LNCAP (cell line): ENCODE results near the gene MOXD1.

Experiments
- TF ChIP-seq, protein P1 (sequence below): fragments of 450-650 bp; IDR thresholded peaks from 2 replicates; pipeline ENCODE4 v1.5.1; 2017; ENCODE audit warnings: mild to moderate bottlenecking

The MOXD1 gene

DNA sequence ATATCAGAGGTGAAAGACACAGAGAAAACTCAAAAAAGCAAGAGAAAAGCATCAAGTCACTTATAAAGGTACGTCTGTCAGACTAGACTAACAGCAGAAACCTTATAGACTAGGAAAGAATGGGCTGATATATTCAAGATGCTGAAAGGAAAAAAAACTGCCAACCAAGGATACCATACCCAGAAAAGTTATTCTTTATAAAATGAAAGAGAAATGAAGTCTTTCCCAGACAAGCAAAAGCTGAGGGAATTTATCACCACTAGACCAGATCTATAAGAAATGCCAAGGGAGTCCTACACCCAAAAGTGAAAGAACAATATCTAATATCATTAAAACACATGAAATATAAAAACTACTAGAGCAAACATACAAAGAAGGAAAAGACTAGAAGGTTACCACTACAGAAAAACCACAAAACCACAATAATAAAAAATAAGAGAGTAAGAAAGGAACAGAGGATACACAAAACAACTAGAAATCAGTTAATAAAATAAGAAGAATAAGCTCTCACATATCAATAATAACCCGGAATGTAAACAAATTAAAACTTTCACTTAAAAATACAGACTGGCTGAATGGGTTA is 6.2 kb downstream of the MOXD1 start:
- TF ChIP-seq, protein P1, sequence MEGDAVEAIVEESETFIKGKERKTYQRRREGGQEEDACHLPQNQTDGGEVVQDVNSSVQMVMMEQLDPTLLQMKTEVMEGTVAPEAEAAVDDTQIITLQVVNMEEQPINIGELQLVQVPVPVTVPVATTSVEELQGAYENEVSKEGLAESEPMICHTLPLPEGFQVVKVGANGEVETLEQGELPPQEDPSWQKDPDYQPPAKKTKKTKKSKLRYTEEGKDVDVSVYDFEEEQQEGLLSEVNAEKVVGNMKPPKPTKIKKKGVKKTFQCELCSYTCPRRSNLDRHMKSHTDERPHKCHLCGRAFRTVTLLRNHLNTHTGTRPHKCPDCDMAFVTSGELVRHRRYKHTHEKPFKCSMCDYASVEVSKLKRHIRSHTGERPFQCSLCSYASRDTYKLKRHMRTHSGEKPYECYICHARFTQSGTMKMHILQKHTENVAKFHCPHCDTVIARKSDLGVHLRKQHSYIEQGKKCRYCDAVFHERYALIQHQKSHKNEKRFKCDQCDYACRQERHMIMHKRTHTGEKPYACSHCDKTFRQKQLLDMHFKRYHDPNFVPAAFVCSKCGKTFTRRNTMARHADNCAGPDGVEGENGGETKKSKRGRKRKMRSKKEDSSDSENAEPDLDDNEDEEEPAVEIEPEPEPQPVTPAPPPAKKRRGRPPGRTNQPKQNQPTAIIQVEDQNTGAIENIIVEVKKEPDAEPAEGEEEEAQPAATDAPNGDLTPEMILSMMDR, result no peak

GRCh38 chr6:132392792-132393191 is 8.5 kb downstream of the MOXD1 start:
- TF ChIP-seq, protein P1, result peak; percentile 38; the same call in 1 of the 2 replicates

- TF ChIP-seq, protein P1, result no peak
Measured at GRCh38 chr6:132392270-132392646, 9.0 kb downstream of the MOXD1 start.

- TF ChIP-seq, protein P1, result no peak
Measured at GRCh38 chr6:132391391-132392269, 9.6 kb downstream of the MOXD1 start.

DNA sequence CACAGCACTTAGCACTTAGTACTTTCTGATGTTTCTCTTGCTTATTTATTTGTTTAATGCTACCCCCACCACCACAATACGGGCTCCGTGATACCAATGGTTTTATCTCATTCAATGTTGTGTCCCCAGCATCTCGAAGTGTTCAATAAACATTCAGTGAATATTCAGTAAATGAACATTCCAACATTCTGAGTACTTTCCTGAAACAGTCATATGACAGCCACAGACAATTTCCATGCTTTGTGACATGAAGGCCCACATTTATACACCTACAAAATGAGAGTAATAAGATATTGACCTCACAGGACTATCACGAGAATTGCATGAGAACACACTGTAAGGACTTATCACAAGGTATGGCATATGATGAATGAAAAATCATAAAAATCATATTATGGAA is 10.8 kb downstream of the MOXD1 start:
- TF ChIP-seq, protein P1, result no peak

- TF ChIP-seq, protein P1, result no peak
Measured at GRCh38 chr6:132390017-132390416, 11.3 kb downstream of the MOXD1 start.

DNA sequence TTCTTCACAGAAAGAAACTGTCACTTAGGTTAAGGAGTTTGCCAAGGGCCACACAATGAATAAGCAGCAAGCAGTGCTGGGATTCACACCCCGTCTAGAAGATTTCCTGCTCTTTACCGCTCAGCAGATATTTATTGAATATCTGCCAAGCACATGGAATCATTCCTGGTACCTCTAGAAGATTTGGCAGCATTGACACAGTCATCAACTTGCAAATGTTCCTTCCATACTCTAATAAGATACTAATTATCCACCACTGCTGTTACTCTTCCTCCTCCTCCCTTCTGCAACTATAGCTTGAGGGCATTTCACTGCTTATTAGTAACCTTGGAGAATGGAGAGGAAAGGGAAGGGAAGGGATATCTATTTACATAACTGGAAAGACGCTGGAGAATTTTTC is 13.0 kb downstream of the MOXD1 start:
- TF ChIP-seq, protein P1, result no peak
